ENCODE results near the gene AIG1. TPM values are rescaled to one million over a fixed set of nuclear protein-coding genes. Genes with fewer than 3 reads are reported as not detected.

AIG1 gene
- polyA plus RNA-seq, 1 of the 3 experiments (the other 2 are of a cell fraction), result 36.8 TPM

DNA sequence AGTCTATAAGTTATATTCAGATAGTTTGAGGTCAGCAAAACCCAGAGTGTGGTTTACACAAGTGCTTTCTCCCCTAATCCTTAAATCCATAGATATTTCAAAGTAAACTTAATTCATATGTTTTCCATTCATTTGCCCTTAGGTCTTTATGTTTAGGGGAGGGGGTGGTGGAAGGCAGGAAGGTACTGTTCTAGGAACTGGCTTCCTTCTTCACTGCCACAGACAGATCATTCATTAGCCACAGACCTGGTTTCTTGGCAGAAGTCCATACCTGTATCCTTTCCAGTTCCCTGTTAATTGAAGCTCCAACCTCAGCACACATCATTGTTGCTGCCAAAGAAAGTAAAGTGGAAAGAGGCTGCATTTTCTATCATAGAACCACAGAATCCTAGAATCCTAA is 123.0 kb downstream of the AIG1 start:
- no peaks in the 10 kb centered on the region for H4K20me1 ChIP-seq (ENCODE audit: insufficient read depth)

DNA sequence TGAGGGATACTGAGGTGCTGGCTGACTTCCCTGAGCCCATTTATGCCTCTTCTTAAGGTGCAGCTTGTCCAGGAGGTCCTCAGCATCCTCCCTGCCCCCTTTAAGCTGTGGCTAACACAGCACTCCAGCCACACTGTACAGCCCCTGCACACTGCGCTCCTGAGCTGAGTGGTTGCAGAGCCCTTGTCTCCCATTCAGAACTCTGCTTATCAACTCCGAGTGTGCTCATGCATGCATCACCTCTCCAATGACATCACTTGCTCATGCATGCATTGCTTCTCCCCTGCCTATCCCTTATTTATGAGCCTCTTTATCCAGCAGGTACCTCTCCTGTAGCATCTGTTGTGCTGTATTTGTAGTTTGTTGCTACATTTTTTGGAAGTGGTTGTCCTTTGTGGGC is 124.6 kb downstream of the AIG1 start:
- no peak overlapping the region for H3K27ac ChIP-seq (ENCODE audit: low read depth in 2 of 2, low read length in 1 of 2)
- POLR2A ChIA-PET, result no interaction called here
- TF ChIP-seq, protein P1, sequence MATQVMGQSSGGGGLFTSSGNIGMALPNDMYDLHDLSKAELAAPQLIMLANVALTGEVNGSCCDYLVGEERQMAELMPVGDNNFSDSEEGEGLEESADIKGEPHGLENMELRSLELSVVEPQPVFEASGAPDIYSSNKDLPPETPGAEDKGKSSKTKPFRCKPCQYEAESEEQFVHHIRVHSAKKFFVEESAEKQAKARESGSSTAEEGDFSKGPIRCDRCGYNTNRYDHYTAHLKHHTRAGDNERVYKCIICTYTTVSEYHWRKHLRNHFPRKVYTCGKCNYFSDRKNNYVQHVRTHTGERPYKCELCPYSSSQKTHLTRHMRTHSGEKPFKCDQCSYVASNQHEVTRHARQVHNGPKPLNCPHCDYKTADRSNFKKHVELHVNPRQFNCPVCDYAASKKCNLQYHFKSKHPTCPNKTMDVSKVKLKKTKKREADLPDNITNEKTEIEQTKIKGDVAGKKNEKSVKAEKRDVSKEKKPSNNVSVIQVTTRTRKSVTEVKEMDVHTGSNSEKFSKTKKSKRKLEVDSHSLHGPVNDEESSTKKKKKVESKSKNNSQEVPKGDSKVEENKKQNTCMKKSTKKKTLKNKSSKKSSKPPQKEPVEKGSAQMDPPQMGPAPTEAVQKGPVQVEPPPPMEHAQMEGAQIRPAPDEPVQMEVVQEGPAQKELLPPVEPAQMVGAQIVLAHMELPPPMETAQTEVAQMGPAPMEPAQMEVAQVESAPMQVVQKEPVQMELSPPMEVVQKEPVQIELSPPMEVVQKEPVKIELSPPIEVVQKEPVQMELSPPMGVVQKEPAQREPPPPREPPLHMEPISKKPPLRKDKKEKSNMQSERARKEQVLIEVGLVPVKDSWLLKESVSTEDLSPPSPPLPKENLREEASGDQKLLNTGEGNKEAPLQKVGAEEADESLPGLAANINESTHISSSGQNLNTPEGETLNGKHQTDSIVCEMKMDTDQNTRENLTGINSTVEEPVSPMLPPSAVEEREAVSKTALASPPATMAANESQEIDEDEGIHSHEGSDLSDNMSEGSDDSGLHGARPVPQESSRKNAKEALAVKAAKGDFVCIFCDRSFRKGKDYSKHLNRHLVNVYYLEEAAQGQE (IDR thresholded peaks at IDR 0.05; ENCODE audit: low read depth, low read length), result no peak
- no peak for TF ChIP-seq RFX5 (IDR thresholded peaks at IDR 0.05; ENCODE audit: low read length)
- no peak for TF ChIP-seq RXRA (IDR thresholded peaks at IDR 0.05; ENCODE audit: borderline replicate concordance, low read depth)
- no peak for TF ChIP-seq EP300 (IDR thresholded peaks at IDR 0.05; ENCODE audit: borderline replicate concordance in 1 of 2, low read depth in 1 of 2, low read length in 1 of 2)
- CTCF ChIA-PET, result interaction anchor here (1.0 to 1.2 kb wide), 2 partner anchors 13 to 94 kb away, joined by 3 to 4 read pairs; no protein-coding TSS in a partner anchor
- no peak overlapping the region for H3K9ac ChIP-seq
- peaks cover 13% of the 10 kb centered on the region for H3F3A ChIP-seq (replicated peaks; ENCODE audit: insufficient read depth)
- no peaks in the 10 kb centered on the region for H4K20me1 ChIP-seq (ENCODE audit: insufficient read depth)
- H3K36me3 ChIP-seq (replicated peaks in 1 of 2; ENCODE audit: control insufficient read depth in 1 of 2, insufficient read depth in 2 of 2, low read length in 1 of 2), result no peaks in the 10 kb centered on the region
- WGBS (ENCODE audit: low lambda C conversion rate), result 96% methylated on average over 2 of the region's 2 CpGs
- H2AFZ ChIP-seq (ENCODE audit: low read depth), result no peak overlapping the region
- no peaks in the 10 kb centered on the region for H3K9me3 ChIP-seq
- H3K4me3 ChIP-seq (ENCODE audit: low read depth in 2 of 2, low read length in 1 of 2), result no peak overlapping the region
- H3K9me2 ChIP-seq, result no peaks in the 10 kb centered on the region
- no peak overlapping the region for H3K4me2 ChIP-seq
- H3K27me3 ChIP-seq (ENCODE audit: insufficient read depth), result no peaks in the 10 kb centered on the region
- no peak for DNase-seq
- peaks cover 0 to 24% of the 10 kb centered on the region in 2 experiments; a peak in 2 of 4 replicates for H3K4me1 ChIP-seq (ENCODE audit: control insufficient read depth in 1 of 2, insufficient read depth in 2 of 2, low read depth in 1 of 2, low read length in 1 of 2)
- H3K79me2 ChIP-seq (ENCODE audit: insufficient read depth), result no peaks in the 10 kb centered on the region

More for the DNA sequence above, 123.0 kb downstream of the AIG1 start:
- Histone ChIP-seq H3K4me2 (no peak overlapping the region), H3K79me2 (ENCODE audit: insufficient read depth) (no peaks in the 10 kb centered on the region), H3K9ac (no peak overlapping the region), H3K36me3 (replicated peaks in 1 of 2; ENCODE audit: control insufficient read depth in 1 of 2, insufficient read depth in 2 of 2, low read length in 1 of 2) (no peaks in the 10 kb centered on the region), H2AFZ (ENCODE audit: low read depth) (no peak overlapping the region), H3K9me2 (no peaks in the 10 kb centered on the region), H3F3A (replicated peaks; ENCODE audit: insufficient read depth) (peaks cover 13% of the 10 kb centered on the region), H3K27me3 (ENCODE audit: insufficient read depth) (no peaks in the 10 kb centered on the region), H3K9me3 (no peaks in the 10 kb centered on the region), H3K27ac (ENCODE audit: low read depth in 2 of 2, low read length in 1 of 2) (peak overlapping the region in 1 of 2 experiments; percentile 74; a peak in 2 of 4 replicates), H3K4me3 (ENCODE audit: low read depth in 2 of 2, low read length in 1 of 2) (no peak overlapping the region), H3K4me1 (ENCODE audit: control insufficient read depth in 1 of 2, insufficient read depth in 2 of 2, low read depth in 1 of 2, low read length in 1 of 2) (peaks cover 0 to 28% of the 10 kb centered on the region in 2 experiments; a peak in 2 of 4 replicates)
- TF ChIP-seq RCOR1 (IDR thresholded peaks at IDR 0.05; ENCODE audit: low read length) (0 out of 2 replicates have a peak, but pooled peaks have one; percentile 25), EP300 (IDR thresholded peaks at IDR 0.05; ENCODE audit: borderline replicate concordance in 1 of 2, low read depth in 1 of 2, low read length in 1 of 2) (peak in 1 of 2 experiments; percentile 46; a peak in 1 of 4 replicates), JUND (IDR thresholded peaks at IDR 0.05) (no peak)
- ChIA-PET CTCF (interaction anchor here (0.8 kb wide), 1 partner anchor 15 kb away, joined by 3 read pairs; no protein-coding TSS in a partner anchor), POLR2A (no interaction called here)
- peak; percentile 24 for DNase-seq
